Fibroblast of skin of back (primary cell): Measurements from ENCODE around the gene CPM.

ENCODE experiments used
- DNase-seq: peaks from one replicate; pipeline ENCODE4 v3.0.0-alpha.2; 2013

The CPM gene

DNA sequence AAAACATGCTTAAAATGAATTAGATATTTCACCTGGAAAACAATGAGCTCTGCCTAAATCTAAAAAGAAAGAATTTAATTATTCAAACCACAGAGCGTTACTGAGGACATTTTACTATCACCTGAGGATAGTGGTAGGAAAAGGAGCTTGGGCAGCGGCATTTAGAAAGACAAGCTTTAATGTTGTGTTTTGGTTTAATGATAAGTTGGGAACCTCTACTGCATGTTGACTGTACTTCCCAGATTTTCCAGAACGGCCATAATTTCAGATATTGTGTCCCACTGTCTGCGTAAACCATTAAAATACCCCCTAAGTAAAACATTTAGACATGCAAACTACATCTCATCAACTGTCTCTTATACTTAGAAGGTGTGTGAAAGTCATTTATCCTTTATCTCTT, 55.4 kb downstream of the CPM start:
- DNase-seq = no peak

DNA sequence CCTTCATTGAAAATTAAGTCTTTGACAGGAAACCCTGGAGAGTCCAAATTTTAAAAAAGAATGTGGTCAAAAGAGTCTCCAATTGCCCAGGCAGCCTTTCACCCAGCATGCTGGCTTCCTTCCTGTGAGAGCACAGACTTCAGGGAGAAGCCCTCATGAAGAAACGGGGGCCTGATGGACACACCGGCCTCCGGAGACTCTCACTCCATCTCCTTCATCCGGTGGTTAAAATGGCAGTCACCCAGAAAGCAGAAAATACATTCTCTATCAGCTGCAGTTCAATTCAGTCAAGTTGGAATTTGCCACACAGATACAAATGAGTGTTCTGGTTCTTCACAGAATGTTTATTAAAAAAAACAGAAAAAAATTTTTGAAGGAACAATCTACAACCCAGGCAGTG, 56.5 kb downstream of the CPM start:
- DNase-seq = no peak

DNA sequence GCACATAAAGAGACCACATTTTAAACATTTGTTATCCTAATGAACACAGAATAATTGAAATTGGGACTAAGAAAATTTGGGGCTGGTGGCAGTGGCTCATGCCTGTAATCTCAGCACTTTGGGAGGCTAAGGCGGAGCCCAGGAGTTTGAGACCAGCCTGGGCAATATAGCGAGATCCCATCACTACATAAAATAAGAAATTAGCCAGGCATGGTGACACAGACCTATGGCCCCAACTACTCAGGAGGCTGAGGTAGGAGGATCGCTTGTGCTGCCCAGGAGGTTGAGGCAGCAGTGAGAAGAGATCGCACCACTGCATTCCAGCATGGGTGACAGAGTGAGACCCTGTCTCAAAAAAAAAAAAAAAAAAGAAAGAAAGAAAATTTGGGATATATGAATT, 59.7 kb downstream of the CPM start:
- DNase-seq = no peak

DNA sequence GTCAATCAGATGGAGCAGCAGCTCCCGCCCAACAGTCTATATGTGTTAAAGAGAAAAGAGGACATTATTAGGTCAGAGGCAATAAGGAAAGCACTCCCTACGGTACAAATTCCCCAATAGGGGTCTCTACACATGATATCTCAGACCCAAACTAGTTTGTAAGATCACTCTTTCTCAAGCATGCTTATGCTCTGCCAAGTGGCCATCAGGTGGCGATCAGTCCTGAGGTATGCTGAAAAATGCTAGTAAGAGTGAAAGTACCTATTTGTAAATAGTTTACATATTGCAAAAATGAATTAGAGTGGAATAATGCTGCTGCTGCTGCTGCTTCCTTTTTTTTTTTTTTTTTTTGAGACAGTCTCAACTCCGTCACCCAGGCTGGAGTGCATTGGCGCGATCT, 61.0 kb downstream of the CPM start:
- DNase-seq = peak; percentile 7

DNA sequence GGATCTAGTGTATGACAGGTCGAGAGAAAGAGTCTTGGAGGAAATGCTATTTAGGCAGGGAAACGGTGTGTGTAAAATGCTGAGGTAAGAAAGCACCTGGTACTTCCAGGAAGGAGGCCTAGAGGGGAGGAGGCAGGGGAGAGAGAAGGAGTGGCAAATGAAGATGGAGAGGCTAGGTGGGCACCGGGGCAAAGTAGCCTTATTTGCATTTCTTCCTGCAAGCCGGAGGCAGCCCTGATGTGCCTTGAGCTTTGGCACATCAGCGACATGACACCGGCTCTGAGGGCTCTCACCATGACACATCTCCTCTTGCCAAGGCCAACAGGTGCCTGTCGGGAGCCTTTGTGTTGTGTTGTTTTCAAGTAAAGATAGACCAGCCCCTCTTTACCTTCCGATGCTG, 61.6 kb downstream of the CPM start:
- no peak for DNase-seq

DNA sequence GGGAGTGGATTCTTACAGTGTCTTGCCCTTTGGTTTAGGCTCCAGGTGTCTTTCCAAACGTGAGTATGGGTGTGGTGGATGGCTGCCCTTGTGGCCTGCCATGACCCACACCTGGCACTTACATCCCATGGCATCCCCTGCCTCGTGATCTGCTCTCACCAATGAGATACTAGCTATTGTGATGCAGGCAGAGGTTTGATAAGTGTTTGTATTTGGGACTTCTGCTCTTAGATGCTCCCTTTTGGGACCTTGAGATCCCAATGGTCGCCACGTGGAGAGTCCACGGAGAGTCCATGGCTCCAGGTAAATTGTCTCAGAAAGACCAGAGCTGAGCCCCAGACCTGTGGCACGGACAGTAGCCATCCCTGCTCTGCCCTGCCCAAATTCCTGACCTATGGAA, 62.5 kb downstream of the CPM start:
- no peak for DNase-seq

DNA sequence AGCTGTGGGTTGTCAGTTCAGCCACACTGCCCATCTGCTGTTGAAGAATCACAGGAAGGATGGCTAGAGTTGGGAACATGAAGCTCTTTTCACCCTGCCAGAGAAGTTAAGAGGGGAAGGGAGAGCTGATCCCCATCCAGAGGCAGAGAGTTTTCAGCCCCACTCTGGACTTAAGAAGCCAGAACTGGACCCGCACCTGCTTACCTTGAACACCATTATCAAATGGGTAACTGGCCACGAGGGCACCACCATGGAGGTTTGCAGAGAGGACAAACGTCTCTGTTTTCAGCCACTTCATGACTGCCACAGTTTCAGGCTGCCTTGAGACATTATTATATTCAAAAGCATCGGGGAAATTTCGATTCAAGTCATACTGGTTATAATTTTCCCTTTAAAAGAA, 63.0 kb downstream of the CPM start:
- DNase-seq = no peak

DNA sequence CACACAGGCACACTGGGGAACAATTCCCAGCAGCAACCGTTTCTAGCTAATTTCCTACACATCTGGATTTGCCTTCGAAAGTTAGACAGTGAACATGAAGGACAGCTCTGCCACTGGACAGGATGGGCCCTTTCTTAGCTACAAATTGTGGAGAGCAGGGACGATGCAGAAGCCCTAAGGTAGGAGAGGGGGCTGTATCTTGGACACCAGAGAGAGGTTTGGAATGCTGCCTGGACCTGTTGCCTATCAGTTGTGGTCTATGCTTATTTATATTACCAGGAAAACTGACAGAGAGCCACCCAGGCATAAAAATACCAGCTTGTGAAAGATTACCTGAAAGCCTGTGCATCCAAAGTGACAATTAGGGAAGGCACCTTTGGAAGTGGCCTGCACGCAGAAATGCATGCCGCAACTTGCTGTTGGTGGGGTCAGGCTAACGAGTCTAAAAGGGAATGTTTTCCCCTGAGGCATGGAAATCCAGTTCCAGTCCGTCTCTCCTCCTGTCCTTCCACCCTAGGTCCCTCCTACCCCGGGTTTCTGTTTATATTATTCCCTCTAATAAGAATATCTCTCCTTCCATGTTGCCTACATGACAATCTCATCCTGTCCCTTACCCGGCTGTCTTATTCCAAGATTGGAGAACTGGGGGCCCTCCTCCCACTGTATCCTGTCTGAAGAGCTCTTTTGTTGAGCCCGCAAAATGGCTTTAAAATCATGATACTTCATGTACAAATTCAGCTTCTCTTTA, 64.8 kb downstream of the CPM start:
- DNase-seq = no peak

DNA sequence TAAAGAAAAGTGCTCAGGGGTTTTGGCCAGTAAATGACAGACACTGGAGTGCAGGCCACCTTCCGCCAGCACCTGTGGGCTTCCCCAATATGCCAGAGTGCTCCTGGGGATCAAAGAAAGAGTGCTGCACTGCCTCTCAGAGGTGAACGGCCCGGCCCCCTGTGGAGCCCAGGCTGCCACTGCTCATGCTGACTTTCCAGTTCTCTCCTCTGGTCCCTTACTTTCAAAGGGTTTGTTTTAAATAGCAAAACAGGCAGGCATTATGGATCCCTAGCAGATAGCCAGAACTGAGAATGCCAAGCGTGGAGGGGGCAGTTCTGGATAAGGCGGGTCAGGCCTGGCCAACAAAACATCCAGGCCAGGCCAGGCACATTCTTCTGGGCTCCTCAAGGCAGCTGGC, 65.4 kb downstream of the CPM start:
- DNase-seq = no peak

DNA sequence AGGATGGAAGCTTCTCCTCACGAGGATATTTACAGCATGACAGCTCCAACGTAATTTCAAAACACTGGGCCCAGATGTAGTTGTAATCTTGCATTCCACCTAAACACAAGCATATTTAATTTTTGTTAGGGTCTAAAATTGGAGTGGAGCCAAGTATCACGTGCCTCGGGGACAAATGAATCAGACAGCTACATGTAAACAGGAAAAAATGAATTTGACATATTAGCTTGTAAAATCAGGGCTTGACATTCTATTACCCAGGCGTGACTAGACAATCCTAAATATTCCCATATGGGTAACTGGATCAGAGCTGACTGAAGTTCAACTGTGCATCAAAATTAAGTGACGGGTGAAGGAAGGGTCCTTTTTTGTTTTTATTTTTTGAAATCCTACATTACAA, 66.0 kb downstream of the CPM start:
- no peak for DNase-seq

DNA sequence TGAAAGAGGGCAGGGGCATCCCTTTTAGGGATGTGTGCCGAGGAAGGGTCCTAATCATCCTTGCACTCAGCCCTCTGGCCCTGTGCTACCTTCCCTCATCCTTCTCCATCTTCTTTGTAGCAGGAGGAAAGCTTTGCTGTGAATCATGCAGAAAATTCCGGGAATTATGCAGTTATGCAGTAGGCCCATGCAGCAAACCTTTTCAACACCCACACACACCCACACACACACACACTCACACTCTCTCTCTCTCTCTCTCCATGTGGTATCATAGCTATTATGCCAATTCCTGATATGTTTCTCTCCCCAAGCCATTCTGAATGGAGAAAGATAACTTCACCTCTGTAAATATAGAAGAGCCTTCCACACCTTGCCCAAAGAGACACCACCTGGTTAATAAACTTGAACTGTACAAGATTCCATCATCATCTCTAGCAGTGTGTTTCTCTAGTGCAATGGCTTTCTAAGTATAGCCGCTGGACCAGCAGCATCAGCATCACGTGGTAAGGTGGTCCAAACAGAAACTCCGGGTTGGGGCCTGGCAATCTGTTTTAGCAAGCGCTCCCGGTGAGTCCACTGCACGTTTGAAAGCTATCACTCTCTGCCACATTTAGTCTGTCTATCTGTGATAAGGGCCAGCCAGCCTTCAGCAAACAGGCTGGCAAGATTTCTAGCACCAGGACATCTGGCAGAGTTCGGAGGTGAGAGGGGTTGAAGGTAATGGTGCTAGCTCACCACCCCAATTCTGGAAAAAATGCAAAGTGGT, 67.4 kb downstream of the CPM start:
- DNase-seq = no peak

DNA sequence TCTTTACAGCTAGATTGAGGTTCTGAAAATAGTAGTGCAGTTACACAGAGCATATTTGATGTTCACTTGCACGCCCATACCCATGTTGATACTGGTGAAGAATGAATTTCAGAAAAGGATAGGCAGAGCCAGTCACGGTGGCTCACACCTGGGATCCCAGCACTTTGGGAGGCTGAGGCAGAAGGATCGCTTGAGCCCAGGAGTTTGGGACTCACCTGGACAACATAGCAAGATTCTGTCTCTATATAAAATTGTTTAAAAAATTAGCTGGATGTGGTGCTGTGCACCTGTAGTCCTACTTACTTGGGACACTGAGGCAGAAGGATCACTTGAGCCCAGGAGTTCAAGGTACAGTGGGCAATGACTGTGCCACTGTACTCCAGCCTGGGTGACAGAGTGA, 68.4 kb downstream of the CPM start:
- no peak for DNase-seq

DNA sequence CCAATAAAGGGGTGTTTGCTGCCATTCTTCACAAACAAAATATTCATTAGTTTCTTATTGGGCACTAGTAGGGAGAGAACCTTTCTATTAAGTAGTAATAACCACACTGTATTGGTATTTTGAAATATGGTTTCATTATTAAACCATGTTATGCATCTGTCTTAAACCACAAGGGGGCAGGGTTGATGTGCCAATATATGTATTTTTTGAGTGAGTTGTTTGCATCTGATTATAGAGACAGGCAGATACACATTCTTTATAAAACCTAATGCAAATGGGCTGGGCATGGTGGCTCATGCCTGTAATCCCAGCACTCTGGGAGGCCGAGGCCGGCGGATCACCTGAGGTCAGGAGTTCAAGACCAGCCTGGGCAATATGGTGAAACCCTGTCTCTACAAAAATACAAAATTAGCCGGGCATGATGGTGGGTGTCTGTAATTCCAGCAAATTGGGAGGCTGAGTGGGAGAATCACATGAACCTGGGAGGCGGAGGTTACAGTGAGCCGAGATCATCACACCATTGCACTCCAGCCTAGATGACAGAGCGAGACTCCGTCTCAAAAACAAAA, 69.0 kb downstream of the CPM start:
- DNase-seq = peak; percentile 63

DNA sequence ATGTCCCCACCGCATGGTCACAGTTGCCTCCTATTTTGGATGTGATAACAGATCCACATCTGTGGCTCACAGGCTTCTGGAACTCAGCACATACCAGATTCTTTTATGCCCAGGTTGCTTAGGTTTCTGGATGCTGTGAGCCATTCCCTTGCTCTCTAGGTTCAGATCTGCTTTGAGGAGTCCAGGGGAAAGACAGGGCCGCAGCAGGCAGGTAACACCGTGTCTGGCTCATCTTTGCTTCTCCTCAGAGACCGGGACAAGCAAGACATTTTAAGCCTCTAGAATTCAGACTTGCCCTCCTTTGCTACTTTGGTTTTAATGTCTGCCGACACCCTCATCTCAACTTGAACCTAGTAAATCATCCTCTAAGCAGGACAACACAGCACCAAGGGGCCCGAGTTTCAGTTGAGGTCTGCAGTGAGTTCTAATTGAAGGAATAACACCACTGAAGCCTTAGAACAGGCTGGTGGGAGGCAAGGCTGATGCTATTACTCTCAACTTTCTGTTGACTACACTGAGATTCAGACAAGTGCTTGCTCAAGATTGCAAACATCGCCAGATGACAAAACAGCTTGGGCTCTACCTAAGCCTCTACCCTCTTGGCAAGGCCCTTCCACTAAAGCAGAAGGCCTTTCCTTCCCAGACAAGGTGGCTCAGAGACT, 69.7 kb downstream of the CPM start:
- DNase-seq = no peak

DNA sequence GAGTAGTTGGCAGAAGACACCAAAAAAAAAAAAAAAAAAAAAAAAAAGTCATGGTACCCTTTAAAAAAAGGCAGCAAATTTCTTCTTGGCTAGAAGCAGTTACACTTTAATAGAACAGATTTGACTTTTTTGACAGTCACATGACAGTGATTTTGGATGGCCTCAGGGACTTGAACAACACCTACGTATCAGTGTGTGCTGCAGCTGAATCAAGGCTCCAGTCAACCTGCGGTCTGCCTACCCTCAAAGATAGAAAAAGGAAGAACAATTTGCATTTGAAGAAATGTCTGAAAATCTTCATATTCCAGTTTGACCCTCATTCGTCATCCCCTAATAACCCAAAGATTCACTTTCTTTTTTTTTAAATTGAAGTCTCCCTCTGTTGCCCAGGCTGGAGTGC, 71.1 kb downstream of the CPM start:
- DNase-seq = no peak

DNA sequence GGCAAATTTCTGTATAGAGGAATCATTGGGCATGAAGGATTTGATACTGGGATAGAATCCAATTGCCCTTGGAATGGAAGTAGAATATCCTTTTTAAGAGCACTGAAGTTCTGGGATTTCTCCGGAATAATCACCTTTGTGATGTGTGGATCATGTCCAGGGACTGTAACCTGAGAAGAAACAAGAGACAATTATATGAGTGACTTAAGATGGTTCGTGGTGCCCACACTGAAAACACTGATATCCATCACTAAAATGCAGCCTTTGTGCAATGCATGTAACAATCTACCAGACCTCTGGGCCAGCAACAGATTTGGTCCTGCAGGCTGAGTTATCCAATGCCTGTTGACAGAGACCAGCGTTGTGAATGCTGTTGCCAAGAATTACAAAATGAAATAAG, 76.5 kb downstream of the CPM start:
- DNase-seq = no peak

DNA sequence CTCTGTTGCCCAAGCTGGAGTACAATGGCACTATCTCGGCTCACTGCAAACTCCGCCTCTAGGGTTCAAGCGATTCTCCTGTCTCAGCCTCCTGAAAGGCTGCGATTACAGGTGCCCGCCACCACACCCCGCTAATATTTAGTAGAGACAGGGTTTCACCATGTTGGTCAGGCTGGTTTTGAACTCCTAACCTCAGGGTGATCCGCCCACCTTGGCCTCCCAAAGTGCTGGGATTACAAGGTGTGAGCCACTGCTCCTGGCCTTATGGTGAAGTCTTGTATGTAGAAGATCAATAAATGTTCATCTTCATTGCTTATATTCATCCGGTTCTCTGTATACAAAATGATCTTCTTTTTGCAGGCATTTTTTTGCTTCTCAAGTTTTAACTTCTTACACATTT, 77.2 kb downstream of the CPM start:
- DNase-seq = no peak

DNA sequence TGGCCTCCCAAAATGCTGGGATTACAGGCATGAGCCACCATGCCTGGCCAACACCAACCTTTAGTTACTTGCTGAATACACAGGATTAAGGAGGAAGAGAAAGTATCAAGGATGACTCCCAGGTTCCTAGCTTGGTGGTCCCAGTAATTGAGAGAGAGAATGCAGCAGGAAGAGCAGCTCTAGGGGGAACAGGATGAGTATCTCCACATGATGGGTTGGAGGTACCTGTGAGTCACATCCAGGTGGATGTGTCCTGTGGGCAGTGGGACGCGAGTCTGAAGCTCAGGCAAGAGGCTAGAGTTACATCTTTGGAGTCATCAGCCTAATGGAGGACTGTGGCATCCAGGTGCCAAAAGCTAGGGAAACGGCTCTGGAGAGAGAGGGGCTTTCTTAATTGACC, 77.9 kb downstream of the CPM start:
- DNase-seq = no peak

DNA sequence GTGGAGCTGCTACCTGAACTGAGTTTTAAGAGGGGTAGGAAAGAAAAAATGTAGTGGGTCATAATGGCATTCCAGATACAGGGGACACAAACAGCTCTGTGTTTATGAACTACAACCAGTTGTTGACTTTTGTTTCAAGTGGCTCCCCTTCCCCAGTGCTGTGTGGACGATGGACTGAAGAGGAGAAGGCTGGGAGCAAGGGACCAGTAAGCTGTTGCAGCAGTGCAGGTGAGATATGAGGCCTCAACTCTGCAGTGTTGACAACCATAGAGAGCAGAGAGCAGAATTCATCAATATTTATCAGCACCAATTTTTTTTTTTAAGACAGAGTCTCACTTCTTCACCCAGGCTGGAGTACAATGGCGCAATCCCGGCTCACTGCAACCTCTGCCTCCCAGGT, 78.4 kb downstream of the CPM start:
- DNase-seq = no peak

DNA sequence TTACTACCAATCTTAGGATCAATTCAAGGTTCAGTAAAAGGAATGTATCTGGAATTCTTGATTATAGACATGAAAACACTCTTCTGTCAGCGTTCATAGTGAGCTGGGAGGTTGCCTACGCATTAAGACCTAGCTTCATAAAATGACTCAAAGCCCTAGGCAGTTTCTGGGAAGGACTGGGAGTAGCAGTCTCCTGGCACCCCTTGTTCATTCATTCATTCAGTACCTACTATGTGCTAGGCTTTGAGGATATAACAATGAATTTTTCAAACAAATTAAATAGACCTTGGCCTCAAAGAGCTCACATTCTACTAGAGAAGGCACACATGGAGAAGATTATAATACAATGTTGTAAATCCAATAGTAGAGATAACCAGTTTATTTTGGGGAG, 78.9 kb downstream of the CPM start:
- DNase-seq = no peak

DNA sequence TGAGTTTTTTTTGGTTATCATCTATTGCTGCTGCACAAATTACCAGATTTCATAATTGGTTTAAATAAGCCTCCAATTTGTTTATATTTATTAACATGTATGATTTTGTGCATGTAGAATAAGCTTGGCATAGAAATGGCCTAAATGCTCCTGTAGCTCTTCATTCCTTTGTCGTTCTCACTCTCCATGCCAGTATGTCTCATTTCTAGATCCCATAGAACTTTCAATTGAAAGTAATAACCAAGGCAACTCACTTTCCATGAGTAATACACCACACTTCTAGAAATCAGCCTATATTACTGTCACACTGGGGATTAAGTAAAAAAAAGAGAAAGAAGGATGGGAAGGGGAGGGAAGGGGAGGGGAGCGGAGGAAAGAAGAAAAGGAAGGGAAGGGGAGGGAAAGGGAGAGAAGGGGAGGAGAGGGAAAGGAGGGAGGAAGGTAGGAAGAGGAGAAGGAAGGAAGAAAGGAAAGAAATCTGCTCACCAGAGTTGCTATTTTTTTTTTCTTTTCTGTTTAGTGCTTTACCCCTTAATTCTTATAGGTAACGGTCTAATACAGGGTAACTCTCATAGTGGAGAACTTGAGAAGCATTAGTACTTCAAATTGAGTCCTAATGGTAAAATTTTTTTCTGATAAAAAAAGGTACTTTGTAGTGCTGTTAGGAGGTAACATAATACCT, 79.4 kb downstream of the CPM start:
- DNase-seq = no peak

DNA sequence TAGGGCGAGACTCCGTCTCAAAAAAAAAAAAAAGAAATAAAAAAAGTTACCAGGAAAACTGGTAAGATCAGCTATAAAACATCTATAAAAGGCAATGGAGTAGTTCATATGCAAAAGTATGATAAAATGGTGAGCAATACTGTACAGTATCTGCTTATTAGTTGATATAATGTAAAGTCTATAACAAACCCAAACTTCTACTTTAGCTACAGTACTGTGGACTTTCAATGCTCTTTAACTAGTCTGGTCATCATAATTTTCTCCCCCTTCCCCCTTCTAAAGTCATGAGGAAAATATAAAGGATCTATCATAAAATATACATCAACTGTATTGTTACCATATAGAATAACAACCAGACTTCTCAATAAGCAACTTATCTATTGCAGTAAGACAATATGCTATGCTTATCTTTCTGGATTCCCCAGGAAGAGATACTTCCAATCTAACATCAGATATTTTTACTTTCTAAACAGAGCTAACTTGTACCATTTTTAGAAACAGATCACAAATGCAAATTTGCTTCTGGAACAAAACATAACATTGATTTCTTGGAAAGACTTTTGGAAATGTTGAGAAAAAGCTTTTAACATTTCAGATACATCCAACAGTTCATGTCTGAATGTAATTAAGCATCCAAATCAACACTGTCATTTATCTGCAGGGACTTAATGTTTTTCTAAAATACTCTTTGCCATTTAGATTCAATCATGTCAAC, 81.2 kb downstream of the CPM start:
- no peak for DNase-seq
